ENCODE results near the gene MTA2.
"Not testable (repeated sequence)": the region's sequence is repeated elsewhere in the genome, so short reads cannot be mapped to it uniquely, and the experiment has no call there.

- TF ChIP-seq CTCF (IDR thresholded peaks at IDR 0.05); ZFX (IDR thresholded peaks at IDR 0.05; ENCODE audit: borderline replicate concordance): not testable (repeated sequence)
Observed at GRCh38 chr11:62585356-62585755, 16.3 kb downstream of the MTA2 start.

Measured in 22Rv1 (cell line).